ENCODE measurements around the gene UBE2D2.

DNA sequence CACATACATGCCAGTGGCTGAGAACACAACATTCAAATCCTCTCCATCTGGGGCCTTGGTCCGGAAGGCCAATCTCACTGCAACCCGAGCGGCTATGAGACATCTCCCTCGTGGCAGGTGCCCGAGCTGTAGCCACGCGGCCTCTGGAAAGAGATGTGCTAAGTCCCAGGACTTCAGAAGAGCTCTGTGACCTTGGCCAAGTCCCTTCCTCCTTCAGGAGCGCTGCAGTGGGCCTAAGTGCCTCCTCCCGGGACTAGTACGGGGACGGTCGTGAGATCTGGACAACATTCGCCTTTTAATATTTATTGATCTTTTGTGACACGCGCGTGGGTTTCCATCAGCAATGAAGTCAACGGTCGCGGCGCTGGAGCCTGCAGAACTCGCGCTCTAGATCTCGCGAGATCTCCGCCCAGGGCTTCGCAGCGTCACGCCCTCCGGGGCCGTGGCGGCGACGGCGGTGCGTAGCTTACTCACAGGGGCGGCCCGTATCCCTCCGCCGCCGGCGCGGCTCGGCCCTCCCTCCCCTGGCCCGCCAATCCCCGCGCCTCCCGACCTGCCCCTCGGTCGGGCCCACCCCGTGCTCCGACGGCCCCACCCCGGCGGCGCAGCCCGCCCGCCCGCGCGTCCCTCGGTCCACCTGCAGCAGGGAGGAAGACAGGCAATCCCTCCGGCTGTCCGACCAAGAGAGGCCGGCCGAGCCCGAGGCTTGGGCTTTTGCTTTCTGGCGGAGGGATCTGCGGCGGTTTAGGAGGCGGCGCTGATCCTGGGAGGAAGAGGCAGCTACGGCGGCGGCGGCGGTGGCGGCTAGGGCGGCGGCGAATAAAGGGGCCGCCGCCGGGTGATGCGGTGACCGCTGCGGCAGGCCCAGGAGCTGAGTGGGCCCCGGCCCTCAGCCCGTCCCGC, at the start of gene UBE2D2:
- TF ChIP-seq, protein P1, sequence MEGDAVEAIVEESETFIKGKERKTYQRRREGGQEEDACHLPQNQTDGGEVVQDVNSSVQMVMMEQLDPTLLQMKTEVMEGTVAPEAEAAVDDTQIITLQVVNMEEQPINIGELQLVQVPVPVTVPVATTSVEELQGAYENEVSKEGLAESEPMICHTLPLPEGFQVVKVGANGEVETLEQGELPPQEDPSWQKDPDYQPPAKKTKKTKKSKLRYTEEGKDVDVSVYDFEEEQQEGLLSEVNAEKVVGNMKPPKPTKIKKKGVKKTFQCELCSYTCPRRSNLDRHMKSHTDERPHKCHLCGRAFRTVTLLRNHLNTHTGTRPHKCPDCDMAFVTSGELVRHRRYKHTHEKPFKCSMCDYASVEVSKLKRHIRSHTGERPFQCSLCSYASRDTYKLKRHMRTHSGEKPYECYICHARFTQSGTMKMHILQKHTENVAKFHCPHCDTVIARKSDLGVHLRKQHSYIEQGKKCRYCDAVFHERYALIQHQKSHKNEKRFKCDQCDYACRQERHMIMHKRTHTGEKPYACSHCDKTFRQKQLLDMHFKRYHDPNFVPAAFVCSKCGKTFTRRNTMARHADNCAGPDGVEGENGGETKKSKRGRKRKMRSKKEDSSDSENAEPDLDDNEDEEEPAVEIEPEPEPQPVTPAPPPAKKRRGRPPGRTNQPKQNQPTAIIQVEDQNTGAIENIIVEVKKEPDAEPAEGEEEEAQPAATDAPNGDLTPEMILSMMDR (IDR thresholded peaks at IDR 0.05; ENCODE audit: insufficient read depth, low read length), result no peak
- TF ChIP-seq, protein P2, sequence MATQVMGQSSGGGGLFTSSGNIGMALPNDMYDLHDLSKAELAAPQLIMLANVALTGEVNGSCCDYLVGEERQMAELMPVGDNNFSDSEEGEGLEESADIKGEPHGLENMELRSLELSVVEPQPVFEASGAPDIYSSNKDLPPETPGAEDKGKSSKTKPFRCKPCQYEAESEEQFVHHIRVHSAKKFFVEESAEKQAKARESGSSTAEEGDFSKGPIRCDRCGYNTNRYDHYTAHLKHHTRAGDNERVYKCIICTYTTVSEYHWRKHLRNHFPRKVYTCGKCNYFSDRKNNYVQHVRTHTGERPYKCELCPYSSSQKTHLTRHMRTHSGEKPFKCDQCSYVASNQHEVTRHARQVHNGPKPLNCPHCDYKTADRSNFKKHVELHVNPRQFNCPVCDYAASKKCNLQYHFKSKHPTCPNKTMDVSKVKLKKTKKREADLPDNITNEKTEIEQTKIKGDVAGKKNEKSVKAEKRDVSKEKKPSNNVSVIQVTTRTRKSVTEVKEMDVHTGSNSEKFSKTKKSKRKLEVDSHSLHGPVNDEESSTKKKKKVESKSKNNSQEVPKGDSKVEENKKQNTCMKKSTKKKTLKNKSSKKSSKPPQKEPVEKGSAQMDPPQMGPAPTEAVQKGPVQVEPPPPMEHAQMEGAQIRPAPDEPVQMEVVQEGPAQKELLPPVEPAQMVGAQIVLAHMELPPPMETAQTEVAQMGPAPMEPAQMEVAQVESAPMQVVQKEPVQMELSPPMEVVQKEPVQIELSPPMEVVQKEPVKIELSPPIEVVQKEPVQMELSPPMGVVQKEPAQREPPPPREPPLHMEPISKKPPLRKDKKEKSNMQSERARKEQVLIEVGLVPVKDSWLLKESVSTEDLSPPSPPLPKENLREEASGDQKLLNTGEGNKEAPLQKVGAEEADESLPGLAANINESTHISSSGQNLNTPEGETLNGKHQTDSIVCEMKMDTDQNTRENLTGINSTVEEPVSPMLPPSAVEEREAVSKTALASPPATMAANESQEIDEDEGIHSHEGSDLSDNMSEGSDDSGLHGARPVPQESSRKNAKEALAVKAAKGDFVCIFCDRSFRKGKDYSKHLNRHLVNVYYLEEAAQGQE (IDR thresholded peaks at IDR 0.05; ENCODE audit: insufficient replicate concordance, low read depth), result no peak
- TF ChIP-seq POLR2AphosphoS5 (IDR thresholded peaks at IDR 0.05; ENCODE audit: low read depth) (peak; percentile 23; the same call in 1 of the 2 replicates), GABPA (IDR thresholded peaks at IDR 0.05; ENCODE audit: low read depth) (no peak), SPI1 (IDR thresholded peaks at IDR 0.05; ENCODE audit: borderline replicate concordance, low read depth) (no peak)

All from HL-60 (cell line).